Fibroblast of skin of right biceps (primary cell): ENCODE measurements around the gene CDC14C.
"Not testable (repeated sequence)": the region's sequence is repeated elsewhere in the genome, so short reads cannot be mapped to it uniquely, and the experiment has no call there.

Experiments
- DNase-seq: peaks from one replicate; pipeline ENCODE4 v3.0.0-alpha.2; 2013

The CDC14C gene

GRCh38 chr7:48924433-48924832, at the start of gene CDC14C:
TSS of gene CDC14C (plus strand) at chr7:48924547. CDS start at chr7:48924673, 126 bp downstream.
- DNase-seq = no peak

- DNase-seq = peak; percentile 7
These were observed 49.1 kb upstream of the CDC14C start for GRCh38 chr7:48875045-48875916.

- DNase-seq = no peak
These were observed 48.3 kb upstream of the CDC14C start for GRCh38 chr7:48876087-48876486.

- no peak for DNase-seq
These were observed 43.5 kb upstream of the CDC14C start for GRCh38 chr7:48880851-48881250.

- peak; percentile 1 for DNase-seq
These were observed 36.8 kb upstream of the CDC14C start for GRCh38 chr7:48887500-48887899.

GRCh38 chr7:48894574-48894973, 29.8 kb upstream of the CDC14C start:
- DNase-seq = no peak

- peak; percentile 0 for DNase-seq
These were observed 24.4 kb upstream of the CDC14C start for GRCh38 chr7:48899932-48900331.

GRCh38 chr7:48901966-48902365, 22.4 kb upstream of the CDC14C start:
- no peak for DNase-seq

GRCh38 chr7:48904975-48905374, 19.4 kb upstream of the CDC14C start:
- DNase-seq = no peak

- DNase-seq = not testable (repeated sequence)
These were observed 18.7 kb upstream of the CDC14C start for GRCh38 chr7:48905686-48906085.

GRCh38 chr7:48909887-48910286, 14.5 kb upstream of the CDC14C start:
- DNase-seq = not testable (repeated sequence)

GRCh38 chr7:48931481-48931880, 7.1 kb downstream of the CDC14C start:
- DNase-seq = no peak

GRCh38 chr7:48932126-48932910, 8.0 kb downstream of the CDC14C start:
- DNase-seq = no peak

- DNase-seq = peak; percentile 67
These were observed 9.3 kb downstream of the CDC14C start for GRCh38 chr7:48933549-48934085.

GRCh38 chr7:48938539-48939295, 14.4 kb downstream of the CDC14C start:
- DNase-seq = peak; percentile 82

GRCh38 chr7:48943279-48943990, 19.1 kb downstream of the CDC14C start:
- no peak for DNase-seq

- no peak for DNase-seq
These were observed 31.6 kb downstream of the CDC14C start for GRCh38 chr7:48955916-48956315.

GRCh38 chr7:48959676-48960075, 35.3 kb downstream of the CDC14C start:
- no peak for DNase-seq

- DNase-seq = peak; percentile 88
These were observed 38.6 kb downstream of the CDC14C start for GRCh38 chr7:48962821-48963505.

- peak; percentile 69 for DNase-seq
These were observed 39.7 kb downstream of the CDC14C start for GRCh38 chr7:48964074-48964473.

- no peak for DNase-seq
These were observed 46.8 kb downstream of the CDC14C start for GRCh38 chr7:48971173-48971572.

GRCh38 chr7:48976253-48976652, 51.9 kb downstream of the CDC14C start:
- no peak for DNase-seq
